Measurements from ENCODE around the gene PTPRD. TPM values are rescaled to one million over a fixed set of nuclear protein-coding genes. Genes with fewer than 3 reads are reported as not detected.

PTPRD gene
- total and polyA plus RNA-seq, 2 of the 4 experiments (the other 2 are of a cell fraction), result 0.07 to 0.18 TPM

GRCh38 chr9:8782237-8782636 lies 1830.6 kb downstream of the PTPRD start:
- Histone ChIP-seq H2BK15ac (ENCODE audit: low read depth, low read length) (no peak overlapping the region), H3K79me1 (ENCODE audit: low read depth in 1 of 2, low read length in 2 of 2) (no peaks in the 10 kb centered on the region), H4K8ac (ENCODE audit: low read depth in 2 of 2, low read length in 2 of 2) (no peak overlapping the region), H3K56ac (ENCODE audit: extremely low read depth, insufficient read depth, low read length) (no peak overlapping the region), H2AK5ac (ENCODE audit: low read depth, low read length) (no peak overlapping the region), H3K4me3 (ENCODE audit: insufficient read depth, low read depth, low read length) (no peak overlapping the region), H3K4me2 (ENCODE audit: low read depth, low read length) (no peak overlapping the region), H2BK5ac (ENCODE audit: low read depth, low read length, poor library complexity, severe bottlenecking) (no peak overlapping the region), H2BK120ac (ENCODE audit: low read depth, low read length) (no peak overlapping the region), H3K4me1 (ENCODE audit: control insufficient read depth, insufficient read depth, low read length) (no peaks in the 10 kb centered on the region), H3K36me3 (ENCODE audit: control insufficient read depth, insufficient read depth, low read length) (no peaks in the 10 kb centered on the region), H3K27me3 (ENCODE audit: control insufficient read depth, insufficient read depth, low read length) (no peaks in the 10 kb centered on the region), H2AK9ac (replicated peaks; ENCODE audit: low read depth, low read length, poor library complexity) (no peak overlapping the region), H2BK20ac (ENCODE audit: low read depth, low read length) (no peak overlapping the region), H3K23ac (ENCODE audit: low read depth, low read length) (no peak overlapping the region), H4K5ac (ENCODE audit: low read depth, low read length) (no peak overlapping the region), H3K9me1 (ENCODE audit: insufficient read depth, low read length) (no peaks in the 10 kb centered on the region), H4K91ac (ENCODE audit: insufficient read depth, low read depth, low read length) (no peak overlapping the region), H3K18ac (ENCODE audit: low read depth, low read length) (no peak overlapping the region), H4K20me1 (ENCODE audit: insufficient read depth, low read length) (no peaks in the 10 kb centered on the region), H2AFZ (replicated peaks; ENCODE audit: low read length, poor library complexity) (no peak overlapping the region), H3K4ac (ENCODE audit: low read depth, low read length) (no peak overlapping the region), H3K14ac (replicated peaks; ENCODE audit: low read depth, low read length) (no peak overlapping the region), H3K9me3 (ENCODE audit: control insufficient read depth, insufficient read depth, low read length) (peaks cover 2% of the 10 kb centered on the region; the same call in 1 of the 2 replicates), H3K27ac (ENCODE audit: insufficient read depth, low read length) (no peak overlapping the region), H3K9ac (ENCODE audit: low read depth, low read length) (no peak overlapping the region)
- BruUV-seq (replicated peaks), result no TSS peak
- DNase-seq (no peak), ATAC-seq (ENCODE audit: low read depth) (no peak)
- ChIA-PET CTCF (no interaction called here), POLR2A (ENCODE audit: unreplicated experiment) (no interaction called here)
- WGBS, 2 experiments (ENCODE audit: extremely low coverage in 2 of 2, insufficient read length in 1 of 2), result no CpG with 5 or more reads among the region's 5 CpGs
- in situ Hi-C loops (cut with MboI; ENCODE audit: low sequenced_read_pairs), result no loop called here
- intact Hi-C loops (cut with micrococcal nuclease), result no loop called here
- dilution Hi-C loops (cut with HindIII; ENCODE audit: low sequenced_read_pairs, unreplicated experiment), result no loop called here
- no peak for TF ChIP-seq MAZ (IDR thresholded peaks at IDR 0.05; ENCODE audit: borderline replicate concordance, low read depth, low read length)
- TF ChIP-seq, protein P1, sequence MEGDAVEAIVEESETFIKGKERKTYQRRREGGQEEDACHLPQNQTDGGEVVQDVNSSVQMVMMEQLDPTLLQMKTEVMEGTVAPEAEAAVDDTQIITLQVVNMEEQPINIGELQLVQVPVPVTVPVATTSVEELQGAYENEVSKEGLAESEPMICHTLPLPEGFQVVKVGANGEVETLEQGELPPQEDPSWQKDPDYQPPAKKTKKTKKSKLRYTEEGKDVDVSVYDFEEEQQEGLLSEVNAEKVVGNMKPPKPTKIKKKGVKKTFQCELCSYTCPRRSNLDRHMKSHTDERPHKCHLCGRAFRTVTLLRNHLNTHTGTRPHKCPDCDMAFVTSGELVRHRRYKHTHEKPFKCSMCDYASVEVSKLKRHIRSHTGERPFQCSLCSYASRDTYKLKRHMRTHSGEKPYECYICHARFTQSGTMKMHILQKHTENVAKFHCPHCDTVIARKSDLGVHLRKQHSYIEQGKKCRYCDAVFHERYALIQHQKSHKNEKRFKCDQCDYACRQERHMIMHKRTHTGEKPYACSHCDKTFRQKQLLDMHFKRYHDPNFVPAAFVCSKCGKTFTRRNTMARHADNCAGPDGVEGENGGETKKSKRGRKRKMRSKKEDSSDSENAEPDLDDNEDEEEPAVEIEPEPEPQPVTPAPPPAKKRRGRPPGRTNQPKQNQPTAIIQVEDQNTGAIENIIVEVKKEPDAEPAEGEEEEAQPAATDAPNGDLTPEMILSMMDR (conservative IDR thresholded peaks at IDR 0.05; ENCODE audit: low read depth, low read length), result no peak
- TF ChIP-seq NFE2L2 (IDR thresholded peaks at IDR 0.05; ENCODE audit: low read depth, low read length), result no peak
- TF ChIP-seq RFX5 (IDR thresholded peaks at IDR 0.05; ENCODE audit: low read depth, low read length), result no peak
- peak; percentile 65 for TF ChIP-seq CEBPB (IDR thresholded peaks at IDR 0.05; ENCODE audit: low read depth, low read length)
